ENCODE results near the gene C10orf71.

C10orf71 gene

DNA sequence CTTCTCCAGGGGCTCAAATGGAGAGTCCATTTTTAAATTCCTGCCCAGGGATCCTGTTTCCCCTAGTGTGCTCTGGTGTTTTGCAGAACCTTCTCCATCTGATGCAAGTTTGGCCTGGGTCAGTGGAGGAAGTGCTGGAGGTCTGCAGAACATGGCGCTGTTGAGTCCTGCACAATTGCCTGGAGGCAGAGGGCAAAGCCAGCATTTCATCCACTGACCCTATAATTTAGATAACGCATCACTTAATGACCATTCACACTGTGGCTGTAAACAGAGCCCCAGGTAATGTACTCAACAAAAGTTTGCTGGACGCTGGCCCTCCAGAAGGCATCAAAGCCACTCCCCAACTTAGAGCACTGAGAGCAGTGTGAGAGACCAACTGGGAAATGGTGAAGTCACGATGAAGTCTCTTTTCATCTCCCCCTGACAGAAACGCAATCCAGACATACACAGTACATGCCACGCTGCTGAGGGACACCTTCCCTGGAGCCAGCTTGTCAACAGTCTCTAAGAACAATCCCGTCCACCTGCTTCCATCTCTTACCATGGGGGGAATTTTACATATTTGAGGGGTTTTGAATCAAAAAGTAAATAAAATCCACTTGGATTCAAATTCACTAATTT is 13.4 kb downstream of the C10orf71 start:
- H3K27ac Mint-ChIP-seq: no peak overlapping the region

DNA sequence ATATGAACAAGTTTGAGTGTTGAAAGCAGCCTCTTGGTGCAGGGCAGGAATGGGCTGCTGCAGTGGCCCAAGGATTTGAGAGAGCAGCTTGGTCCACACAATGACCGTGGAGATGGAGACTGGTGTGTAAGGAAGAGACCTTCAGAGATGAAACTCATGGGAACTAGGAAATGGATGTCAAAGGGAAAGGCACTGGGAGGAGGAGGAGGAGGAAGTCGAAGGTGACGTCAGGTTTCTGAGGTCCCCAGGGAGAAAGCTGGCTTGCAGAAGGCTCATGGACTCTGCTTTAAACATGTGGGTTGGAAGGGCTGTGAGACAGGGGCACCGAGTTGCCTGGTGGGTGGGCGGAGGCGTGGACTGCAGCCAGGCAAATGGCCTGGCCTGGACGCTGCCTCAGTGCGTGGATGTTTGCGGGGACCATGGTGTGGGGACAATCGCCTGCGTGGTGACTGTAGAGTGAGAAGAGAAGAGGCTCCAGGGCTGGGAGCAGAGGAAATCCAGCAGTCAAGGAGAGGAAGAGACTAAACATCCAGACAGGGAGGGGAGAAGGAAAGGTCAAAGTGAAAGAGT is 14.6 kb downstream of the C10orf71 start:
- H3K27ac Mint-ChIP-seq: no peak overlapping the region
- DNase-seq (no peak), ATAC-seq (no peak)
- peaks cover 8% of the 10 kb centered on the region for H3K27me3 Mint-ChIP-seq
- H3K4me1 Mint-ChIP-seq: peaks cover 21% of the 10 kb centered on the region
- H3K9me3 Mint-ChIP-seq: peaks cover 0 to 4% of the 10 kb centered on the region in 2 donors
- H3K4me3 Mint-ChIP-seq: no peak overlapping the region

More for the DNA sequence above, 13.4 kb downstream of the C10orf71 start:
- ATAC-seq (no peak), DNase-seq (no peak)
- Mint-ChIP-seq H3K27me3 (peaks cover 8% of the 10 kb centered on the region), H3K4me1 (peaks cover 21% of the 10 kb centered on the region), H3K9me3 (peaks cover 0 to 4% of the 10 kb centered on the region in 2 donors), H3K4me3 (no peak overlapping the region)

DNA sequence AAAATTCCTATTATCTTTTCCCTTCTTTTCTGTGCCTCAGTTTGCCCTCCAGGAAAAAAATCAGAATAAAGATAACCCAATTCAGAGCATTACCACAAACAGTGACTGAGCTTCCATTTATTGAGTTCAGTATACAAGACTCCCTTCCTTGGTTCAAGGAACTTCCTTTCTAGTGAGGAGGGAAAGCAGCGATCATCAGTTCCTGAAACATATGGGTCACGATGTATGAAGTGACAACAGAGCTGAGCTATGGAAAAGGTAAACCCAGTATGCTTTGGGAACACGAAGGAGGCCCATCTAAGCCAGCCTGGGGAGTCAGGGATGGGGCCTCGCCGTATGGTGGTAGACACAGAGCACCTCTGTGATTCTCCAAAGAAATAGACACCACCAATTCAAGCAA is 15.8 kb downstream of the C10orf71 start:
- no peak for DNase-seq
- H3K27ac Mint-ChIP-seq: no peak overlapping the region
- no peak for ATAC-seq
- no peak overlapping the region for H3K4me3 Mint-ChIP-seq
- H3K4me1 Mint-ChIP-seq: peaks cover 16% of the 10 kb centered on the region
- peaks cover 0 to 4% of the 10 kb centered on the region in 2 donors for H3K9me3 Mint-ChIP-seq
- peaks cover 8% of the 10 kb centered on the region for H3K27me3 Mint-ChIP-seq

DNA sequence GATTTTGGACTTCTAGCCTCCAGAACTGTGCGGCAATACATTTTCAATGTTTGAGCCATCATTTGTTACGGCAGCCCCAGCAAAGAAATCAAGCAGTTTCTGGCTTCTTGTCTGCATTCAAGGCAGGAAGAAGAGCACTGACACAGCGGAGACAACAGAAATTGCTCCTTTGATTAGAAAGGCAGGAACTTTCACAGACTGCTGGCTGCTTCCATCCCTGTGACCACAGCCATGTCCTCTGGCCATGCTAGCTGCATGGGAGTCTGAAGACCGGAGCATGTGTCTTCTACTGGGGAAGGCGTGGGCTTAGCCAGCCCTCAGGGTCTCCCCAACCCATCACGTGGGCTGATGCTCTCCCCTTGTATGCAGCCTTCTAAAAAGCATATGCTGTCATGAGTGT is 19.1 kb downstream of the C10orf71 start:
- ATAC-seq (no peak), DNase-seq (no peak)
- Mint-ChIP-seq H3K4me1 (no peaks in the 10 kb centered on the region), H3K27ac (no peak overlapping the region), H3K9me3 (no peaks in the 10 kb centered on the region), H3K27me3 (peaks cover 7% of the 10 kb centered on the region), H3K4me3 (no peak overlapping the region)

DNA sequence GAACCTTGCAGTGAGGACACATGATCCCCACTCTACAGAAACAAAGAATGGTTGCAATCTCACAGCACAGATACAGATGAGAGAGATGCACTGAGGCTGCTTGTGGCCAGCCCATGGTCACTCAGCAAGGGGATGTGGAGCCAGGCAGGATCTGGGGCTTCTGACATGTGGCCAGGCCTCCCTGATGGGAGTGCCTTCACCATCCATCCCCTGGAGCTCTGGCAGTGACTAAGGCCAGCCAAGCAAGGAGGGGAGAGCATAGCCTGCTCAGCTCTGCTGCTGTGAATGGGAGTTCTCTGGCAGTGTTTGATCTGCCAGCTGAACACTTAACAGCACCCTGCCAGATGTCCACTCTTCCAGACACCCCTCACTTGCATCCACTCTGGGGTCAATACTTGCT is 19.8 kb downstream of the C10orf71 start:
- Mint-ChIP-seq H3K27ac (no peak overlapping the region), H3K9me3 (no peaks in the 10 kb centered on the region), H3K27me3 (peaks cover under 1% of the 10 kb centered on the region), H3K4me1 (no peaks in the 10 kb centered on the region), H3K4me3 (no peak overlapping the region)
- DNase-seq (no peak), ATAC-seq (no peak)

DNA sequence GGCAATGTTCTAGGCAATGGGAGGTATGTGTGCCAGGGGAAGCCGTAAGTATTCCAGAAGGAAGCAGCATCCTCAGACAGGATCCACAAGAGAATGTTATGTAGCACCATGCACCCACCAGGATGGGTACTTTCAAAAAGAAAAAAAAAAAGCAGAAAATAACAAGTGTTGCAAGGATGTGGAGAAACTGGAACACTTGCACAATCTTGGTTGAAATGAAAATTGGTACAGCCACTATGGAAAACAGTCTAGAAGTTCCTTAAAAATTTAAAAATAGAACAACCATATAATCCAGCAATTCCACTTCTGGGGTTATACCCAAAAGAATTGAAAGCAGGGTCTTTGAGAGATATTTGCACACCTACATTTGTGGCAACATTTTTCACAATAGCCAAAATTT is 20.2 kb downstream of the C10orf71 start:
- ATAC-seq (no peak), DNase-seq (no peak)
- no peak overlapping the region for H3K4me3 Mint-ChIP-seq
- no peak overlapping the region for H3K27ac Mint-ChIP-seq
- H3K27me3 Mint-ChIP-seq: no peaks in the 10 kb centered on the region
- no peaks in the 10 kb centered on the region for H3K9me3 Mint-ChIP-seq
- H3K4me1 Mint-ChIP-seq: no peaks in the 10 kb centered on the region

DNA sequence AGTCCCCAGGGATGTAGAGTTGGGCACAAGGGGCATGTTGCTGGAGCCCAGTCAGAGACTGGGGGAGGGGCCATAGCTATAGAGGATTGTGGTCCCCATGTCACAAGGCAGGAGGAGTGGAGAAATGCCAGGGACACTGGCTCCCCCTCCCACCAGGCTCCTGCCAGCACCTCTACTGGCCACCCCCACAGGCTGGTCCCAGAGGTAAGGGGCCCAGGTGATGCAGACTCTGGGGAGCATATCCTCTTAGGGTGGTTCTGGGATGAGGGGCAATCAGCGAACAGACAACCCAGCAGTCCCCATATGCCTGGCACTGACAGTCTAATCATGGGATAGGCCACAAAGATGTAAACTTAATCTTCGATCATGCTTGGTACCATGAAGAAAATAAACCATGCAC is 21.2 kb downstream of the C10orf71 start:
- H3K27ac Mint-ChIP-seq: peak overlapping the region in 1 of 2 donors; percentile 70
- no peaks in the 10 kb centered on the region for H3K4me1 Mint-ChIP-seq
- H3K9me3 Mint-ChIP-seq: no peaks in the 10 kb centered on the region
- ATAC-seq (peak; percentile 20), DNase-seq (no peak)
- H3K4me3 Mint-ChIP-seq: no peak overlapping the region
- no peaks in the 10 kb centered on the region for H3K27me3 Mint-ChIP-seq

DNA sequence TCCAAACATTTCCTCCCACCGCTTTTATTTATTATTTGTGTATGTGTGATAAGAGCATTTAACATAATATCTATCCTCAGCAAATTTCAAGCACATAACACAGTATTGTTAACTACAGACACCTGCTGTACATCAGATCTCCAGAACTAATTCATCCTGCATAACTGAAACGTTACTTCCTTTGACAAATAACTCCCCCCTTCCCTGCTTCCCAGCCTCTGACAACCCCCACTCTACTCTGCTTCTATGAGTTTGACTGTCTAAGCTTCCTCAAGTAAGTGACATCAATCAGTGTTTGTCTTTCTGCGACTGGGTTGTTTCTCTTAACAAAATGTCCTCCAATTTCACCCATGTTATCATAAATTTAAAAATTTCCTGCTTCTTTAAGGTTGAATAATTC is 22.1 kb downstream of the C10orf71 start:
- Mint-ChIP-seq H3K9me3 (no peaks in the 10 kb centered on the region), H3K27ac (no peak overlapping the region), H3K4me3 (no peak overlapping the region), H3K27me3 (no peaks in the 10 kb centered on the region), H3K4me1 (no peaks in the 10 kb centered on the region)
- no peak for DNase-seq
- ATAC-seq: no peak

DNA sequence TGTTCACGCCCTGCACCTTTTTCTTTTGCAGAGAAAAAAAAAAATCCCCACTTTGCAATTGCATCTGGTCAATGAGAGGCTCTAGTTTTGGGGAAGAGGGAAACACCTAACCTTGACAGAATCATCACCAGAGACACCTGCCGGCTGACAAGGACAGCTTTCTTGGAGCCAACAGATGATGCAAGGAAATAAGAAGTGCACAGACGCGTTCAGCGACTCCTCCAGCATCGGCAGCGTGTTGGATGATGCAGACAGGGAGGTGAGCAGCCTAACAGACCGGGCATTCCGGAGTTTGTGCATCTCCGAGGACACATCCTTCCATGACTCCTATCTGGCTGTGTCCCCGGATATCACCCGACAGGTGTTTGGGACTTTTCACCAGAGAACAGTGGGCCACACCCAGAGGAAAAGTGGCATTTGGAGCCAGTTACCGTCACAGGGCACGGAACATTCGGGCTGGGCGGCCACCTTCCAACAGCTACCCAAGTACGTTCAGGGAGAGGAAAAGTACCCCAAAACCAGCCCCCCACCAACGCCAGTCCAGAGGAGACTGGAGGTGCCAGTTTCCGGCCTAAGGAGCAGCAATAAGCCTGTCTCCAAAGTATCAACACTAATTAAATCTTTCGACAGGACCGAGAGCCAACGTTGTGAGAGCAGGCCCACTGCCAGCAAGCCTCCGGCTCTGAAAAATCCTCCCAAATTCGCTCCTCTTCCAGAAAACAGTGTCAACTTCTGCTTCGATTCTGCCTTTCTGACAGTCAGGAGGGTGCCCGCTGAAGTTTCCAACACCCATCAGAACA is 23.6 kb downstream of the C10orf71 start:
- Mint-ChIP-seq H3K27me3 (no peaks in the 10 kb centered on the region), H3K27ac (no peak overlapping the region), H3K4me1 (no peaks in the 10 kb centered on the region), H3K9me3 (no peaks in the 10 kb centered on the region), H3K4me3 (no peak overlapping the region)
- no peak for ATAC-seq
- no peak for DNase-seq

DNA sequence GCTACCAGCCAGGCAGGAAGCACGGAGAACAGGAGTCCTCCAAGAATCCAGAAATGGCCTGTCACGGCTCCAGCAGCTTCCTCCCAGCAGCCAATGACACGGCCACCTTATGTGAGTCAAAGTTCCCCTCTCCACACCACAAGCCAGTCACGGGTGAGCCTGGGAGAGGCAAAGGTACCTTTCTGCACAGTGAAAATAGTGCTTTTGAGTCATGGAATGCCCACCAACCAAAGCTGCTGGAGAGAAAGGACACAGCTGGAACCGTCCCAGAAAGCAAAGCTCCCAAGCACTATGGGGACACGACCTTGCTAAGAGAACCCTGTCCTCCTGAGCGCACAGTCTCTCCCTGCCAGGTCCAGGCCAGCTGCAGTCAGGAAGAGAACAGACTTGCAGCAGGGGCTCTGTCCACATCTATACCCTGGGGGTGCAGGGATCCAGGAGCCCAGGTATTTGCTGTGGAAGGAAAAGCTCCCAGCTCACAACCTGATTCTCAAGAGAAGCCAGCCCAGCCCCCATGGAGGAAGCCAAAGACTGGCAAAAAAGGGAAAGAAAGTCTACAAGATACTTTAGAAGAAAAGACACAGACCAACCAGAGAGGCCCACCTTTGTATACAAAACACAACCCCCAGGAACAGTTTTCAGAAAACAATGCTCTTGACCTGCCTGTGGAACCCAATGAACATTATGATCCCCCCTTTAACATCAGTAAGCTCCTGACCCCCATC is 24.4 kb downstream of the C10orf71 start:
- Mint-ChIP-seq H3K27me3 (no peaks in the 10 kb centered on the region), H3K4me3 (no peak overlapping the region), H3K27ac (no peak overlapping the region), H3K9me3 (no peaks in the 10 kb centered on the region), H3K4me1 (no peaks in the 10 kb centered on the region)
- DNase-seq (no peak), ATAC-seq (no peak)

DNA sequence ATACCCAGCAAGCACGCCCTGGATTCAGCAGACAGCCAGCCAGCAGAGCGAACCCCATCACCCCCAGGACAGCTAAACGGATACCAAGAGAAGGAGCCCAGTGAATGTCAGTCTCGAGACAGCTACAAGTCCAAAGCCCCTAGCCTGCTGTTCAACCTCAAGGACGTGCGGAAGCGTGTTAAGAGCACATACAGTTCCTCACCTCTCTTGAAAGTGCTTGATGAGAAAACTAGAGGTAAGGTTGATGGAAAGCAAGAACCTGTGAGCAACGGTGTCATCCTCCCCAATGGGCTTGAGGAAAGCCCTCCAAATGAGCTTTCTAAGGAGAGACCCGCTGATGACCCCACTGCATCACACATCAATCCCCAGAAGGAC is 24.9 kb downstream of the C10orf71 start:
- no peak for DNase-seq
- Mint-ChIP-seq H3K27ac (no peak overlapping the region), H3K27me3 (no peaks in the 10 kb centered on the region), H3K4me1 (no peaks in the 10 kb centered on the region), H3K9me3 (no peaks in the 10 kb centered on the region), H3K4me3 (no peak overlapping the region)
- no peak for ATAC-seq

DNA sequence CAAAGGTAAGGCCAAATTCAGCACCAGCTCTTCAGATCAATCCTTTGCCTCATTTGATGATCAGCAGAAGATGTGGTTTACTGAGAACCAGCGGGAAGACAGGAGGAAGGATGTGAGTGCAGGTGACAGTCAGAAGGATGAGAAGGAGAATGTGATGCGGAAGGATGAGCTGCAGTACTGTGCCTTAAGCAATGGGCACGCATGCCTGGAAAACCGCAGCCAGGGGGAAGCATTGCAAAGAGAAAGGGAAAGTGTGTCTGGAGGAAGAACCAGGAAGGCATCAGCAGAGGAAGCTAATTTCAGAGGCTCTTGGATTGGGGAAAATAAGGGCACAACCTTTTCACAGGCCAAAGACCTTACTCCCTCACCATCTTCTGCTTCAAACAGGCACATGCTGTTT is 25.7 kb downstream of the C10orf71 start:
- ATAC-seq: no peak
- no peak for DNase-seq
- H3K4me3 Mint-ChIP-seq: no peak overlapping the region
- no peaks in the 10 kb centered on the region for H3K4me1 Mint-ChIP-seq
- no peaks in the 10 kb centered on the region for H3K27me3 Mint-ChIP-seq
- no peaks in the 10 kb centered on the region for H3K9me3 Mint-ChIP-seq
- H3K27ac Mint-ChIP-seq: no peak overlapping the region

DNA sequence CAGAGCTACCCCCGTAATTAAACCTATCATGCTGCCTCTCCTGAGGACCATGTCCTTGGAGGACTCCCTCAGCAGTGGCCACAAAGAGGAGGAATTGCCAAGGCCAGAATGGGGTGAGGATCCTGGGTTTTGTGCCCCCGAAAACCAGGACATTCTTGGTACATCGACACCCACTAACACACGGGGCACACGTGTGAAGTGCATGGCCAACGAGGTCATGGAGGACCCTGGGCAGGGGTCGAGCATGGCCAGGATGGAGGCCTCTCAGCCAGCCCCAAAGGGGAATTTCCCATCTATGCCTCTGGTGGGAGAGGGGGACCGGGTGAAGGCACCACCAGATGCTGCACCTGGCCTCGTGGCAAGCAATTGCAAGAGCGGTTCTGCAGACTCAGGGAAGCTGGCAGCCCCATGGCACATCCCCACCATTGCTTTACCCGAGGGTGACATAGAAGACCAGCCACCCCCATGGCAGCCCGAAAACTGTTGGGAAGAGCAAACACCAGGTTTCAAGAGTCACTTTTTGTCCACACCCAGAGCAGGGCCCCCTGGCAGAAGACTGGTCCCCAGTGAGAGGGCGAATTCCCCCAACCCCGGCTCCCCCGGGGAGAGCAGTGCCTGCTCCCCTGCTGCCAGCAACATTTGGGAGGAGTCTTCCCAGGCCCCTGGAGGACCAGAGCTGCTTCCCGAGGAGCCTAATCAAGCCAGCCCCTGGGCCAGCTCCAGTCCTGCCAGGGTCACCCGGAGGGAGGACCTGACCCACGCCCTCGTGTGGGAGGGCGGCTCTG is 26.4 kb downstream of the C10orf71 start:
- peak; percentile 10 for ATAC-seq
- H3K27me3 Mint-ChIP-seq: no peaks in the 10 kb centered on the region

DNA sequence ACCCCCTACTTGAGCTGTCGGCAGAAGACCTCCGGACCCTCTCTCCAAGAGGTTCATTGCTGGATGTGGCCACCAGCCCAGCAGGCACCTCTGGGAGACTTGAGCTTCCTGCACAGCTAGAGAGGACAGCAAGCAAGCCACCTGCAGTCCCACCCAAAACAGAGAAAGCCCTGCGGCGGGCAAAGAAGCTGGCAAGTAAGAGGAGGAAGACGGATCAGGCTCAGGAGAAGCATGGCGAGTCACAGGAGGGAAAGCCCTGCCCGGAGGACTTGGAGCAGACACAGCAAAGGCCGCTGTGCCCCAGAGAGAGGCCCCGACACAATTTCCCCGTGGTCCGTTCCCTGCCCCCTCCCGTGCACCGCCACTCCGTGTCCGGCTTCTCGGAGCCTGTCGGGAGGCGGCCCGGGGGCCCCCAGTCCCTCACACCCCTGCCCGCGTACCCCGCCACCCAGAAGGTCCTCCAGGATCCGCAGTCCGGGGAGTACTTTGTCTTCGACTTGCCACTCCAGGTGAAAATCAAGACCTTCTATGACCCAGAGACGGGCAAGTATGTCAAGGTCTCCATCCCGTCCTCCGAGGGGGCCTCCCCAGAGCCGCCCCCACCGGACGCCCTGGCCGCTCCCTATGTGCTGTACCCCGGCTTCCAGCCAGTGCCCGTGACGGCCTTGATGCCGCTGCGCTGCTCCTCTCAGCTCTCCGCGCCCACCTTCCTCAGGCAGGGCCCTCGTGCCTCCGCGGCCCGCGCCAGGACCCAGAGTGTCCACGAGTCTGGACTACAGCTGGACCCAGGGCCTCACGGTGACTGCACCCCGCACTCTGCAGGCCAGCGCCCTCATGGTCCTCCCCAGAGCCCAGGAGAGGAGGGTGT is 27.2 kb downstream of the C10orf71 start:
- ATAC-seq: peak; percentile 55
- H3K4me1 Mint-ChIP-seq: no peaks in the 10 kb centered on the region
- H3K9me3 Mint-ChIP-seq: no peaks in the 10 kb centered on the region
- no peak for DNase-seq
- no peak overlapping the region for H3K4me3 Mint-ChIP-seq
- H3K27ac Mint-ChIP-seq: no peak overlapping the region
- no peaks in the 10 kb centered on the region for H3K27me3 Mint-ChIP-seq

More for the DNA sequence above, 26.4 kb downstream of the C10orf71 start:
- no peak for DNase-seq
- Mint-ChIP-seq H3K9me3 (no peaks in the 10 kb centered on the region), H3K4me3 (no peak overlapping the region), H3K4me1 (no peaks in the 10 kb centered on the region), H3K27ac (no peak overlapping the region)
